Body of pancreas (tissue), 4 donors: ENCODE measurements around the gene NT5C3B. TPM values are rescaled to one million over a fixed set of nuclear protein-coding genes. Genes with fewer than 3 reads are reported as not detected.

Experiments
- ATAC-seq: fragments of 150-250 bp; one replicate; pipeline ENCODE4 v1.9.1; 2016
- DNase-seq, 4 donors: peaks; one replicate each; pipeline ENCODE4 v3.0.0-alpha.2; 2019
- H3K27ac ChIP-seq, 4 donors: fragments of 200-600 bp; sonication (generic); 1 replicate in 3 of 4; 2 replicates in 1 of 4; pipeline versions ENCODE4 v1.5.1 to v1.6.1; 2016 to 2019; ENCODE audit warnings: mild to moderate bottlenecking in 1 of 4, mixed read lengths in 1 of 4, moderate library complexity in 1 of 4
- H3K27me3 ChIP-seq, 2 donors: fragments of 200-600 bp; sonication (generic); one replicate each; pipeline ENCODE4 v1.6.0; 2016; ENCODE audit warnings: mild to moderate bottlenecking in 1 of 2
- H3K36me3 ChIP-seq, 2 donors: fragments of 200-600 bp; sonication (generic); replicated peaks in 1 of 2; 2 replicates each; pipeline ENCODE4 v1.5.1; 2016; ENCODE audit warnings: low read depth in 2 of 2; ENCODE audit not compliant: insufficient read depth in 1 of 2
- H3K4me1 ChIP-seq: fragments of 200-600 bp; sonication (generic); one replicate; pipeline ENCODE4 v1.6.0; 2016
- H3K4me3 ChIP-seq, 2 donors: fragments of 200-600 bp; sonication (generic); 1 replicate in 1 of 2; 2 replicates in 1 of 2; pipeline ENCODE4 v1.5.1; 2016 to 2019
- H3K9me3 ChIP-seq, 3 donors: fragments of 200-600 bp; sonication (generic); 1 replicate in 2 of 3; 2 replicates in 1 of 3; pipeline ENCODE4 v1.5.1; 2016
- CTCF ChIP-seq, 7 experiments: fragments of 450-650 bp in 4 of 7; fragments of 200-600 bp in 3 of 7; sonication (generic) in 3 of 7; IDR thresholded peaks; one replicate each; pipeline ENCODE4 v1.5.1; 2016 to 2019; ENCODE audit warnings: antibody characterized with exemption in 7 of 7
- POLR2A ChIP-seq, 3 donors: fragments of 450-650 bp; IDR thresholded peaks; one replicate each; pipeline ENCODE4 v1.6.1; 2016; ENCODE audit warnings: antibody characterized with exemption in 3 of 3, mild to moderate bottlenecking in 2 of 3
- WGBS, 2 donors: methylation state at CpG; one replicate each; pipeline ENCODE4 v1.1.5; 2017; 5-methylcytosine and 5-hydroxymethylcytosine counted together
- intact Hi-C: fragments of 100-400 bp; cut with DNase I; formaldehyde crosslinking; loops from one replicate; pipeline ENCODE4 v1.15.1; 2023
- total RNA-seq, 2 donors: library from RNA; depleted of rRNA; stranded (reverse); fragments of >200 nt; gene quantifications; one replicate each; pipeline ENCODE4 v1.1.0, GENCODE V29; 2016

Gene NT5C3B
- total RNA-seq, 2 donors from 2014 or later: 43.1 to 46.5 TPM

GRCh38 chr17:41803049-41804020 is 32.7 kb downstream of the NT5C3B start:
- TF ChIP-seq POLR2A (IDR thresholded peaks at IDR 0.05): no peak
- no peak for TF ChIP-seq CTCF (IDR thresholded peaks at IDR 0.05)
- no peak overlapping the region for H3K4me3 ChIP-seq
- ATAC-seq (no peak), DNase-seq (no peak)
- no peaks in the 10 kb centered on the region for H3K9me3 ChIP-seq
- H3K27me3 ChIP-seq: no peaks in the 10 kb centered on the region
- peaks cover 0 to 2% of the 10 kb centered on the region in 2 donors for H3K36me3 ChIP-seq
- 77 to 87% methylated on average over 12 to 22 of the region's 24 CpGs for WGBS, 2 donors
- intact Hi-C loops: loop anchor here (2.0 kb wide), 1 partner anchor 65 kb away; no protein-coding TSS in a partner anchor
- H3K4me1 ChIP-seq: peaks cover 10% of the 10 kb centered on the region
- H3K27ac ChIP-seq: no peak overlapping the region

GRCh38 chr17:41801374-41802271 is 34.4 kb downstream of the NT5C3B start:
- no peak overlapping the region for H3K27ac ChIP-seq
- peak; percentile 83 to 90 (median 86) for DNase-seq
- intact Hi-C loops: loop anchor here (2.0 kb wide), 1 partner anchor 63 kb away; no protein-coding TSS in a partner anchor
- peaks cover 0 to 2% of the 10 kb centered on the region in 2 donors for H3K36me3 ChIP-seq
- no peaks in the 10 kb centered on the region for H3K27me3 ChIP-seq
- WGBS, 2 donors: 16 to 25% methylated on average over 8 to 14 of the region's 14 CpGs
- TF ChIP-seq CTCF (IDR thresholded peaks at IDR 0.05) (peak; percentile 91 to 97 (median 95)), POLR2A (IDR thresholded peaks at IDR 0.05) (no peak)
- H3K4me3 ChIP-seq: no peak overlapping the region
- H3K4me1 ChIP-seq: peaks cover 10% of the 10 kb centered on the region
- ATAC-seq: peak; percentile 89
- no peaks in the 10 kb centered on the region for H3K9me3 ChIP-seq

GRCh38 chr17:41800601-41801373 is 35.2 kb downstream of the NT5C3B start:
- H3K27ac ChIP-seq: no peak overlapping the region
- H3K27me3 ChIP-seq: no peaks in the 10 kb centered on the region
- DNase-seq: no peak
- WGBS, 2 donors: 51 to 52% methylated on average over 12 to 18 of the region's 18 CpGs
- no peak overlapping the region for H3K4me3 ChIP-seq
- no peak for ATAC-seq
- peaks cover 10% of the 10 kb centered on the region for H3K4me1 ChIP-seq
- no peaks in the 10 kb centered on the region for H3K9me3 ChIP-seq
- H3K36me3 ChIP-seq: peaks cover 0 to 2% of the 10 kb centered on the region in 2 donors
- TF ChIP-seq POLR2A (IDR thresholded peaks at IDR 0.05) (no peak), CTCF (IDR thresholded peaks at IDR 0.05) (no peak)
- intact Hi-C loops: no loop called here

- H3K9me3 ChIP-seq: no peaks in the 10 kb centered on the region
- peaks cover 10% of the 10 kb centered on the region for H3K4me1 ChIP-seq
- ATAC-seq: no peak
- no peaks in the 10 kb centered on the region for H3K36me3 ChIP-seq
- TF ChIP-seq CTCF (IDR thresholded peaks at IDR 0.05) (no peak), POLR2A (IDR thresholded peaks at IDR 0.05) (no peak)
- no peaks in the 10 kb centered on the region for H3K27me3 ChIP-seq
- 80 to 86% methylated on average over 7 to 8 of the region's 8 CpGs for WGBS, 2 donors
- H3K27ac ChIP-seq: no peak overlapping the region
- DNase-seq: no peak
- no peak overlapping the region for H3K4me3 ChIP-seq
- intact Hi-C loops: no loop called here
Measured at GRCh38 chr17:41799366-41799765, 36.7 kb downstream of the NT5C3B start.
